ENCODE data around the gene GPR42. TPM values are rescaled to one million over a fixed set of nuclear protein-coding genes. Genes with fewer than 3 reads are reported as not detected.

Gene GPR42
- total RNA-seq, 1 donor from 2014 or later: not detected

DNA sequence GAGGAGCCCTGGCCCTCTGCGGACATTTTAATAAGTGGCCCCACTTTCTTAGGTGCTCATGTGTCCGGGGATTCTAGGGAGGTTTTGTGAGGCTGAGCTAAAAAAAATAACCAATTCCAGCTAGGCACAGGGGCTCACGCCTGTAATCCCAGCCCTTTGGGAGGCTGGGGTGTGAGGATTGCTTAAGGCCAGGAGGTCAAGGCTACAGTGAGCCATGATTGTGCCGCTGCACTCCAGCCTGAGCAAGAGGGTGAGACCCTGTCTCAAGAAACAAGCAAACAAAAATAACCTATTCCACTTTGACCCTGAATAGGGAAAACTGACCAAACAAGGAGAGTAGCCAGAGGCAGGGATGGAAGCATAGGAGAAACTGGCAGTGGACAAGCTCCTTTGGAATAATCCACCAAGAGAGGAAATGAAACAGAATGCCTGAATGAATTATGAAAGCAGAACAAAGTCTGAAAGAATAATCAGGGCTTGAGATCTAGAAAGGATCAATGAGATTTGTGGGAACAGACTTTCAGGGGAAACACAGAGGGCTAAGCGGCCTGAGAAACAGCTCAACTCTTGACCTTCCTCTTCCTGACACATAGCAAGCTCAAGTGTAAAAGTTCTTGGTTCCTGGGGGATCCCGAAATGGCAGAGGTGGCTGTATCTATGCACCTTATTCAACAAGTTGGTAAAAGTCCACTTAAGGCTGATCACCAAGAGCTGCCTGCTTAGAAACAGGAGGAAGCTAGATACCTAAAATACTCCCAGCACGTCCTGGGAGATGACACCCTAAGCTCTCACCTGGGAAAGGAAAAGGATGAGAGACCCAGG, 47.1 kb downstream of the GPR42 start:
- DNase-seq (ENCODE audit: low spot score): no peak

DNA sequence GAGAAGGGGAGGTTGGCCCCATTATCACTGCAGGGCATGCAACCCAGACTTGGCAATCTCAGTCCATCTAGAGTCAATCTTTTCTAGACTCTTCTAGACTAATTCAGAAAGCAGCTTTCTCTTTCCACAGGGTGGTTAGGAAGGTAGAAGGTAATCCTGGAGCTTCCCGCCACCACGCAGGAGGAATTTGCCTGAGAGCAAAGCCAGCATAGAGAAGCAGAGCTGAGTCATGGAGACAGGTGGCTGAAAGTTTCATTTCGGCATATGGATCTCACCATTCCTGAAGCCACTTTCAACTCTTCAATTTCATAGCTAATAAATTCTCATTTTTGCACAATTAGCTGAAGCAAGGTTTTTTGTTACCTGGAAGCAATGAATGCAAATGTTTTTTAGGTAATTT, 48.2 kb downstream of the GPR42 start:
- DNase-seq (ENCODE audit: low spot score): no peak

DNA sequence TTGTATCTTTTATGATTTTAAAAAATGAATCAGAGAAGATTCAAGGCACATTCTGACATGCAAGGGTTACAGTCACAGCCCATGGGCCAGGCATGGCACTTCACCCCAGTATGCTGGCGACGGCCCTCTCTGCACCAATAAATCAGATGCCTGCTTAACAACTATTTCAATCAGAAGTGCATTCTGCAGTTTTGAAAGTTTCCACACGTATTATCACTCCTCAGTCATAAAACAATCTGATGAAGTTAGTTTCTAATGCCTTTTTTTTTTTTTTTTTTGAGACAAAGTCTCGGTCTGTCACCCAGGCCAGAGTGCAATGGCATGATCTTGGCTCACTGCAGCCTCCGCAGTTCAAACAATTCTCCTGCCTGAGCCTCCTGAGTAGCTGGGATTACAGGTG, 48.9 kb downstream of the GPR42 start:
- no peak for DNase-seq (ENCODE audit: low spot score)

DNA sequence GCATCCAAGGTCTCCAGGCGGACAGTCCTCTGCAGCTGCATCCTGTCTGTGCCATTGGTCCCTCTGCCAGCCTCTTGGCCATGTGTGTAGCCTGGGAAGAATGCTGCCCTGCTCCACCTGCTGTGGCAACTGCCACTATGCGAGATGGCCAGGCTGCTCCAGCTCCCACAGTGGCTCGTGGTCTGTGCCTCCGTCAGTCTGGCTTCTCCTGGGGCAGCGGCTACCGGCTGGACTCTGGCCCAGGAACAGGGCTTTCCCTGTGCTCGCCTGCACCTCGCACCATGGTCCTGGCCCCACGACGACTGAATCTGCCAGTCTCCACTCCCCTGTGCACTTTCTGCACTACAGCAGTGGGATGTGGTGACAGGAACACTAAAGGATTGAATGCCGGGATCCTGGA, 50.5 kb downstream of the GPR42 start:
- no peak for DNase-seq (ENCODE audit: low spot score)

Other genes starting within 250 kb of the GPR42 start
- gene LGI4, start 236.0 kb upstream of the GPR42 start, total RNA-seq (ENCODE audit: insufficient read depth, low replicate concordance): 10.6 TPM
- gene FXYD1, start 232.2 kb upstream of the GPR42 start, total RNA-seq (ENCODE audit: insufficient read depth, low replicate concordance): 3.4 TPM
- gene FXYD7, start 227.8 kb upstream of the GPR42 start, total RNA-seq (ENCODE audit: insufficient read depth, low replicate concordance): 1.2 TPM
- 12.5 TPM for gene FXYD5, start 216.3 kb upstream of the GPR42 start, total RNA-seq (ENCODE audit: insufficient read depth, low replicate concordance)
- 0.48 TPM for gene FAM187B, start 142.3 kb upstream of the GPR42 start, total RNA-seq (ENCODE audit: insufficient read depth, low replicate concordance)
- 4.1 TPM for gene LSR, start 122.1 kb upstream of the GPR42 start, total RNA-seq (ENCODE audit: insufficient read depth, low replicate concordance)
- 40.2 TPM for gene USF2, start 102.1 kb upstream of the GPR42 start, total RNA-seq (ENCODE audit: insufficient read depth, low replicate concordance)
- gene HAMP, start 88.5 kb upstream of the GPR42 start, total RNA-seq (ENCODE audit: insufficient read depth, low replicate concordance): 1.2 TPM
- gene MAG, start 78.9 kb upstream of the GPR42 start, total RNA-seq (ENCODE audit: insufficient read depth, low replicate concordance): not detected
- gene CD22, start 41.9 kb upstream of the GPR42 start, total RNA-seq (ENCODE audit: insufficient read depth, low replicate concordance): 13.0 TPM
- gene FFAR1, start 23.2 kb upstream of the GPR42 start, total RNA-seq (ENCODE audit: insufficient read depth, low replicate concordance): 0.48 TPM
- 7.0 TPM for gene FFAR3, start 12.6 kb upstream of the GPR42 start, total RNA-seq (ENCODE audit: insufficient read depth, low replicate concordance)
- 0.72 TPM for gene FFAR2, start 77.2 kb downstream of the GPR42 start, total RNA-seq (ENCODE audit: insufficient read depth, low replicate concordance)
- gene KRTDAP, start 119.4 kb downstream of the GPR42 start, total RNA-seq (ENCODE audit: insufficient read depth, low replicate concordance): 56.1 TPM
- gene DMKN, start 142.6 kb downstream of the GPR42 start, total RNA-seq (ENCODE audit: insufficient read depth, low replicate concordance): 11.8 TPM
- 2.2 TPM for gene SBSN, start 157.2 kb downstream of the GPR42 start, total RNA-seq (ENCODE audit: insufficient read depth, low replicate concordance)
- gene GAPDHS, start 162.4 kb downstream of the GPR42 start, total RNA-seq (ENCODE audit: insufficient read depth, low replicate concordance): not detected
- gene TMEM147, start 174.6 kb downstream of the GPR42 start, total RNA-seq (ENCODE audit: insufficient read depth, low replicate concordance): 55.4 TPM
- not detected for gene ATP4A, start 192.6 kb downstream of the GPR42 start, total RNA-seq (ENCODE audit: insufficient read depth, low replicate concordance)
- gene PMIS2, start 215.1 kb downstream of the GPR42 start, total RNA-seq (ENCODE audit: insufficient read depth, low replicate concordance): not detected
- gene HAUS5, start 241.7 kb downstream of the GPR42 start, total RNA-seq (ENCODE audit: insufficient read depth, low replicate concordance): 4.6 TPM

Data from umbilical cord (tissue), 2 donors.